Large intestine (tissue), 3 donors: ENCODE data around the gene GNA14. TPM values are rescaled to one million over a fixed set of nuclear protein-coding genes. Genes with fewer than 3 reads are reported as not detected.

ENCODE experiments used
- DNase-seq, 2 donors: peaks; one replicate each; pipeline versions ENCODE4 v3.0.0 to v3.0.0-alpha.2; 2013
- H3K27ac ChIP-seq: one replicate; pipeline ENCODE4 v1.5.1; 2013; ENCODE audit warnings: low read length
- H3K27me3 ChIP-seq: 2 replicates; pipeline ENCODE4 v1.6.1; 2013; ENCODE audit warnings: low read length; ENCODE audit not compliant: control insufficient read depth, insufficient read depth
- H3K36me3 ChIP-seq: 2 replicates; pipeline ENCODE4 v1.6.1; 2013; ENCODE audit warnings: low read length; ENCODE audit not compliant: control insufficient read depth, insufficient read depth
- H3K4me1 ChIP-seq: one replicate; pipeline ENCODE4 v1.6.1; 2013; ENCODE audit warnings: low read length; ENCODE audit not compliant: control insufficient read depth, insufficient read depth
- H3K4me3 ChIP-seq: one replicate; pipeline ENCODE4 v1.5.1; 2013; ENCODE audit warnings: low read length
- H3K9me3 ChIP-seq: one replicate; pipeline ENCODE4 v1.6.1; 2013; ENCODE audit warnings: mild to moderate bottlenecking, low read depth, low read length, moderate library complexity; ENCODE audit not compliant: control insufficient read depth
- WGBS: methylation state at CpG from one replicate; pipeline ENCODE4 v1.1.5; 2013; ENCODE audit warnings: low lambda C conversion rate; ENCODE audit not compliant: insufficient coverage; 5-methylcytosine and 5-hydroxymethylcytosine counted together
- polyA plus RNA-seq: library from polyadenylated mRNA; unstranded; fragments of 120-200 nt; gene quantifications from one replicate; pipeline ENCODE4 v1.2.1, GENCODE V29; 2013

Gene GNA14
- polyA plus RNA-seq, 1 donor, result 2.7 TPM

DNA sequence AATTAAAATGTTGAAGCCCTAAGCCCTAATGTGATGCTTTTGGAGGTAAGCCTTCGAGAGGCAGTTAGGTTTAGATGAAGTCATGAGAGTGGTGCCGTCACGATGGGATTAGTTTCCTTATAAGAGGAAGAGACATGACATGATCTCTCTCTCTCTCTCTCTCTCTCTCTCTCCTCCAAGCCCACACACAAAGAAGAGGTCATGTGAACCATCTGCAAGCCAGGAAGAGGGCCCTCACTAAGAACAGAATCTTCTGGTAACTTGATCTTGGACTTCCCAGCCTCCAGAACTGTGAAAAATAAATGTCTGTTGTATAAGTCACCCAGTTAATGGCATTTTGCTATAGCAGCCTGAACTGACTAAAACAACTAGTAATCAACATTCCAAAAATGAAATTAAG lies 175.5 kb downstream of the GNA14 start:
- H3K9me3 ChIP-seq, result peaks cover 4% of the 10 kb centered on the region
- no peak overlapping the region for H3K27ac ChIP-seq
- no peak overlapping the region for H3K4me3 ChIP-seq
- H3K27me3 ChIP-seq, result no peaks in the 10 kb centered on the region
- no peaks in the 10 kb centered on the region for H3K4me1 ChIP-seq
- H3K36me3 ChIP-seq, result no peaks in the 10 kb centered on the region
- DNase-seq, result no peak
- no CpG with 5 or more reads among the region's 3 CpGs for WGBS

- no CpG with 5 or more reads among the region's 3 CpGs for WGBS
- H3K36me3 ChIP-seq, result no peaks in the 10 kb centered on the region
- H3K4me3 ChIP-seq, result no peak overlapping the region
- H3K27me3 ChIP-seq, result no peaks in the 10 kb centered on the region
- H3K9me3 ChIP-seq, result peaks cover 4% of the 10 kb centered on the region
- H3K4me1 ChIP-seq, result no peaks in the 10 kb centered on the region
- H3K27ac ChIP-seq, result no peak overlapping the region
- DNase-seq, result no peak
Observed at GRCh38 chr9:77471572-77471971, 176.6 kb downstream of the GNA14 start.

DNA sequence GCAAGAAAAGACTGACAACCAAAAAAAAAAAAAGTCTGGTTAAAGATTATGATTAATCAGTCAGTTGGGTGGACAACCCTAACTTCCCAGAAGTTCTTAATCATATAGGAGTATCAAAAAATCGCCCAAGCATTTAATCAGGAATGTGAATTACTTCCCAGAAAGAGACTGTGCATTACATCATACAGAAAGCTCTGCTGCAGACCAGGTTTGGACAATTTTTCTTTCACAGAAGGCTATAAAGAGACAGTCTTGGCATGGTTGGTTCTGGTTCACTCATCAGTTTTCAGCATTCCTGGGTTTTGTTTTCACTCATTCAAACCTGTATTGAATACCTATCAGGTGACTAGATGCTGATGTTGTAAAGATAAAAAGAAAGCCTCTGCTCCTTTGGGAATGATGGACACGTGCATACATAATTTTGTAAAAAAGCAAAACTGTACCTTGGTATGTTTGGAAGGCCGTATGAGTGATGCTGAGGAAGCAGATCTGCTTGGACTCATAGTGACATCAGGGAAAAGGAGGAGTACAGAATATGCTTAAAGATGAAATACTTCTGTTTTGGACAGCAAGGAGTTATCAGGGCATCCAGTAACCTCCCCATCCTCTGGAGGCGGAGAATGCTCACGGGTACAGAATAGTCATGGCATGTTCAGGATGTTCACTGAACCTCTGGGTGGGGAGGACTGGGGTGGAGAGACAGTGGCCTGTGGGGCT lies 178.4 kb downstream of the GNA14 start:
- Histone ChIP-seq H3K9me3 (peaks cover 4% of the 10 kb centered on the region), H3K27ac (no peak overlapping the region), H3K4me1 (no peaks in the 10 kb centered on the region), H3K36me3 (no peaks in the 10 kb centered on the region), H3K4me3 (no peak overlapping the region), H3K27me3 (no peaks in the 10 kb centered on the region)
- no peak for DNase-seq
- WGBS, result no CpG with 5 or more reads among the region's 5 CpGs

DNA sequence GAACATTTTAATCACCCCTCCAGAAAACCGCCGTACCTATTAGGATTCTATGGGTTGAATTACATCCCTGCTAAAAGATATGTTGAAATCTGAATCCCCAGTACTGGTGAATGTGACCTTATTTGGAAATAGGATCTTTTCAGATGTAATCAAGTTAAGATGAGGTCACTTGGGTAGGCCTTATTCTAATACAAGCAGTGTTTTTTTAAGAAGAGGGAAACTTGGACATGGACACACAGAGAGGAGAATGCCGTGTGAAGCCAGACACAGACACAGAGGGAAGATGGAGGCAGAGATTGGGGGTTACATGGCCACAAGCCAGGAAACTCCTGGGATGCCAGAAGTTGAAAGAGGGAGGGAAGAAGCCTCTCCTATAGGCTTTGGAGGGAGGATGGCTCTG lies 183.5 kb downstream of the GNA14 start:
- Histone ChIP-seq H3K27me3 (no peaks in the 10 kb centered on the region), H3K36me3 (no peaks in the 10 kb centered on the region), H3K4me3 (no peak overlapping the region), H3K9me3 (no peaks in the 10 kb centered on the region), H3K4me1 (no peaks in the 10 kb centered on the region), H3K27ac (no peak overlapping the region)
- DNase-seq, result no peak
- WGBS, result no CpG with 5 or more reads among the region's 3 CpGs

DNA sequence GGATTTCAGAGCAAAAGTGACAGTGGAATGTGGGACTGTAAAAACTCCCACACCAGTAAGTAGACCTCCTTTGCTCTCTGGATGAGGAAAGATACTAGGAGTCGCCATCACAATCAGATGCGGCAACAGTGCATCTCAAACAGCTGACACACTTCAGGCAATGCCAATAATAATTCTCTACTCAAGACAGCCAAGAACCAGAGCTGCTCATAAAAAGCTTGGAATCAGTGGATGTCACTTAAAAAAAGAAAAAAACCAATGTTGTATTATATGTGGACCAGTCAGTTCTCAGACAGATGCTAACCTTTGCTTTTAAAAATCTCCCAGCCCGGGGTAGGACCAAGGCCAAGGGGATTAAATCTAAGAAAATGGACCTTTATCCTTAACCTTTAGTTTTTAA lies 185.0 kb downstream of the GNA14 start:
- Histone ChIP-seq H3K36me3 (no peaks in the 10 kb centered on the region), H3K4me3 (no peak overlapping the region), H3K27me3 (no peaks in the 10 kb centered on the region), H3K9me3 (no peaks in the 10 kb centered on the region), H3K27ac (no peak overlapping the region), H3K4me1 (no peaks in the 10 kb centered on the region)
- WGBS, result 40% methylated on average over 1 of the region's 3 CpGs
- DNase-seq, result no peak

- whole genome bisulfite sequencing, result no CpG with 5 or more reads among the region's 10 CpGs
- Histone ChIP-seq H3K9me3 (no peaks in the 10 kb centered on the region), H3K36me3 (no peaks in the 10 kb centered on the region), H3K27ac (no peak overlapping the region), H3K27me3 (no peaks in the 10 kb centered on the region), H3K4me1 (no peaks in the 10 kb centered on the region), H3K4me3 (no peak overlapping the region)
- DNase-seq, result no peak
Observed at GRCh38 chr9:77462066-77462465, 186.1 kb downstream of the GNA14 start.

DNA sequence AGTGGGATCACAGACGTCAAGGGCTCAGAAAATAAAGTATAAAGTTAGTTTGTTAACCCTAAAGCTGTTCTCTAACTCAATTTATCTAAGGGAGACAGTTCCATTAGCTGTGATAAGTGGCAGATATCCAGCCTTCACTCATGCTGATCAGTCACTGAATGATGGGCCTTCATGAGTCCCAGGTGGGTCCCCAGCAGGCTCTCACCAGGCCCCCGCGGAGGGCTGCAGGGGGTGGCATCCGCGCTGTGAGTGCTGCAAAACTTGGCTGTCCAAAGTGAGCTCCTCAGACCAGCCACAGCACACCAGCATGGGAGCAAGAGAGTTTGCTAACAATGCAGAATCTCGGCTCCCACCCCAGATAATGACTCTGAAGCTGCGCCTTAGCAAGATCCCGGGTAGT lies 187.2 kb downstream of the GNA14 start:
- Histone ChIP-seq H3K27ac (no peak overlapping the region), H3K4me1 (no peaks in the 10 kb centered on the region), H3K9me3 (no peaks in the 10 kb centered on the region), H3K27me3 (no peaks in the 10 kb centered on the region), H3K4me3 (no peak overlapping the region), H3K36me3 (no peaks in the 10 kb centered on the region)
- WGBS, result no CpG with 5 or more reads among the region's 8 CpGs
- DNase-seq, result no peak

- H3K4me3 ChIP-seq, result no peak overlapping the region
- H3K4me1 ChIP-seq, result no peaks in the 10 kb centered on the region
- no peak overlapping the region for H3K27ac ChIP-seq
- H3K9me3 ChIP-seq, result no peaks in the 10 kb centered on the region
- no peaks in the 10 kb centered on the region for H3K27me3 ChIP-seq
- no peaks in the 10 kb centered on the region for H3K36me3 ChIP-seq
- DNase-seq, result peak; percentile 44 to 63
- WGBS, result no CpG with 5 or more reads among the region's 15 CpGs
Observed at GRCh38 chr9:77457916-77458592, 190.1 kb downstream of the GNA14 start.

DNA sequence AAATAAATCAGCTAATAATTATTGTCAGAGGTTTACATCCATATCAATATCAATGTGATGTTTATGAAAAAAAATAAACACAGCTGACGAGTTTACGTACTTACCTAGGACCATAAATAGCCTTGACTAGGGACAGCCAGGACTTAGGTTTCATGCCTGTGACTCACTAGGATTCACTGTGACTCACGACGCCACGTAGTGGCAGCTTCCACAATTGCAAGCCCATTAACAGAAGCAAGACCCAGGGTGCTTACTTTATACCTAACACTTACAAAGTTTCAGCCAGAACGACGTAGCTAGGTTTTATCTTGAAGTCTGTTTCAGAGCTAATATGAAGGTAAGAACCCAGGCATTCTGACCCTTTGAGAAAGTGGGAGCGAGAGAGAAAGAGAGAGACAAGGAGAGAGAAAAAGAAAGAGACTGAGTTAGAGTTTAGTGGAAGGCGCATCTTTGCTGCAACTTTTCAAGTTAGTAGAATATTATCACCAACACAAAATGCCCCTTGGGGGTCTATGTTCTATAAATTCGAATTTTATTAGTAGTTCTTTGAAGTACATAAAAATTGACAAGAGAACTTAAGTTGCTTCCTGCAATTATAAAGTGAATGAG lies 191.2 kb downstream of the GNA14 start:
- H3K9me3 ChIP-seq, result no peaks in the 10 kb centered on the region
- no peaks in the 10 kb centered on the region for H3K36me3 ChIP-seq
- H3K27me3 ChIP-seq, result no peaks in the 10 kb centered on the region
- H3K4me3 ChIP-seq, result no peak overlapping the region
- peak; percentile 71 to 76 for DNase-seq
- 20% methylated on average over 1 of the region's 10 CpGs for WGBS
- H3K4me1 ChIP-seq, result no peaks in the 10 kb centered on the region
- H3K27ac ChIP-seq, result no peak overlapping the region

GRCh38 chr9:77455312-77455927 lies 192.7 kb downstream of the GNA14 start:
- peaks cover 3% of the 10 kb centered on the region for H3K9me3 ChIP-seq
- no CpG with 5 or more reads among the region's 8 CpGs for WGBS
- H3K27ac ChIP-seq, result no peak overlapping the region
- DNase-seq, result no peak
- H3K4me1 ChIP-seq, result no peaks in the 10 kb centered on the region
- no peaks in the 10 kb centered on the region for H3K27me3 ChIP-seq
- H3K4me3 ChIP-seq, result no peak overlapping the region
- H3K36me3 ChIP-seq, result no peaks in the 10 kb centered on the region
